A549 (cell line): Measurements from ENCODE around the gene SYNC.
"Not testable (repeated sequence)": the region's sequence is repeated elsewhere in the genome, so short reads cannot be mapped to it uniquely, and the experiment has no call there.

Experiments used
- BHLHE40 ChIP-seq: IDR thresholded peaks from 2 replicates; pipeline ENCODE4 v1.6.1; 2012; ENCODE audit warnings: low read depth, low read length, inconsistent platforms
- CTCF ChIP-seq: fragments of >200 bp; sonication (Bioruptor Twin); formaldehyde crosslinking; IDR thresholded peaks from 3 replicates; pipeline ENCODE4 v1.5.1; 2016
- RNF2 ChIP-seq: fragments of 200-600 bp; sonication (generic); IDR thresholded peaks from 2 replicates; pipeline ENCODE4 v1.6.1; 2016; ENCODE audit warnings: low read depth, mild to moderate bottlenecking, antibody characterized with exemption, moderate library complexity, borderline replicate concordance
- TFCP2L1 ChIP-seq: fragments of 250-450 bp; sonication (Bioruptor Pico); IDR thresholded peaks from 2 replicates; pipeline ENCODE4 v1.5.0; 2021; ENCODE audit warnings: mild to moderate bottlenecking

GRCh38 chr1:32668716-32669115, 33.9 kb downstream of the SYNC start:
- TF ChIP-seq CTCF; RNF2; BHLHE40; TFCP2L1 (CRISPR knock-in tag): not testable (repeated sequence)
